HG03558 (cell line): Measurements from ENCODE around the gene MMP24.
"Not testable (repeated sequence)": the region's sequence is repeated elsewhere in the genome, so short reads cannot be mapped to it uniquely, and the experiment has no call there.

ENCODE experiments used
- ATAC-seq: cut with Tn5 transposase; IDR thresholded peaks from one replicate; pipeline ENCODE4 v1.9.1; 2021; ENCODE audit warnings: moderate number of reproducible peaks; ENCODE audit not compliant: unreplicated experiment; ENCODE audit errors: extremely low read depth

Gene MMP24

GRCh38 chr20:35252598-35252997, 26.1 kb downstream of the MMP24 start:
- not testable (repeated sequence) for ATAC-seq

GRCh38 chr20:35253010-35253409, 26.5 kb downstream of the MMP24 start:
- no peak for ATAC-seq

GRCh38 chr20:35254448-35254999, 28.0 kb downstream of the MMP24 start:
- no peak for ATAC-seq

DNA sequence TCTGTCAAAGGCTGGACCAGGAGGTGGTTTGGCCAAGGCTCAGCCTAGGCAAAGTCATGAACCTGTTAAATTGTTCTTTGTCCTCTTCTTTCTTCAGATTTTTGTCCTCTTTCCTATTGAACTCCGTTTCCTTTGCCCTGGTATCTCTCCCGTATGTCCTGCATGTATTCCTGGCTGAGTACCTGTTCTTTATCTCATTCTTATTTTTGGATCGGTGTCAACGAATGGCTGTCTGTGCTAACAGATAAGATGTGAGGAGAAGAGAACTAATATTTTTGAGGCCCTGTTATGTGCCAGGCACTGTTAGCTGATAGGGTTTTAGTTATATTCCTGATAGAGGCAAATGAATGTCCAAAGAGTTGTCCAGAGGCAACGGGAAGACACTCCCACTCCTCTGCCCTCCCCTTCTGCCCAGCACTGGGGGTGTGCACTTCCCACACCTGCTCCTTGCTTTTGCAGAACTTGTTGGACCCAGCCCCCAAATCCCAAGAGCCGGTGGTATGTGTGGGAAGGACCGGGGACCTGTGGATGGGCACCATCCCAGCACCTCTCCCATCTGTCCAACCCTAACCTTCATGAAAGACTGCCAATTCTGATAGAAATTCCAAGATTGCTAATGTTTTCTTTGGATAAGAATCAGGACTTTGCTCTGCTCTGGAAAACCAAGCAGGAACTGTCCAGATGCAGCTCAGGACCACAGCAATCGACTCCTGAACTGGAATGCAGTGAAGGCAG, 30.9 kb downstream of the MMP24 start:
- no peak for ATAC-seq

- ATAC-seq: no peak
Observed at GRCh38 chr20:35260426-35260825, 33.9 kb downstream of the MMP24 start.

GRCh38 chr20:35262321-35262720, 35.8 kb downstream of the MMP24 start:
- not testable (repeated sequence) for ATAC-seq

- not testable (repeated sequence) for ATAC-seq
Observed at GRCh38 chr20:35262731-35263531, 36.4 kb downstream of the MMP24 start.

DNA sequence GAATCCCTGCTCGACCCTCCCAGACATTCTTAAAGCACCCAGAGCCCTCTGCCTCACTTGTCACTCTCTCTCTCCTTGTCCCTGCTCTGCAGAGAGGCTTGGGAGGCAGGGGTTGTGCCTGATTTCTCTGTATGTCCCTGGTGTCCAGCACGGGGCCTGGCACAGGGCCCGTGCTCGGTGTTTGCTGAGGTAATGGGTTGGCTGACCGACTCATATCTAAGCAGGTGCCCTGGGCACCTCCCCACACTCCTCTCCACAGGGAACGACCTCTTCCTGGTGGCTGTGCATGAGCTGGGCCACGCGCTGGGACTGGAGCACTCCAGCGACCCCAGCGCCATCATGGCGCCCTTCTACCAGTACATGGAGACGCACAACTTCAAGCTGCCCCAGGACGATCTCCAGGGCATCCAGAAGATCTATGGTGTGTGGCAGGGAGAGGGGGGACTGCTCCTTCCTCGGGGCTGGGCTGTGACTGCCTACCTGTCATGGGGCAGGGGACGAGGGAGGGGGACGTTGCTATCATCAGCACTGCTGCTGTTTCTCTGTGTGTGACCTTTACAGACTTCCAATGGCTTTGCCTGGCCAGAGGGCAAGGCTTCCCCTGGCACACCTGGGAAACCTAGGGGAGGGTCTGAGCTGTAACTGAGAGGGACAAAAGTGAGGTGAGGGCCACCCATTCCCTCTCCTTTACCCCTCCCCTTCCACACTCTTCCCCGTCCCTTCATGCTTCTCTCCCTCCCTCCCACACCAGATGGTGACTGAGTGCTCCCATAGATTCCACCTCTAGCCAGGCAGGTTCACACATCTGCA, 37.2 kb downstream of the MMP24 start:
- no peak for ATAC-seq

GRCh38 chr20:35264755-35265154, 38.3 kb downstream of the MMP24 start:
- no peak for ATAC-seq

- ATAC-seq: no peak
Observed at GRCh38 chr20:35267092-35267491, 40.6 kb downstream of the MMP24 start.

- ATAC-seq: no peak
Observed at GRCh38 chr20:35269055-35269781, 42.7 kb downstream of the MMP24 start.

DNA sequence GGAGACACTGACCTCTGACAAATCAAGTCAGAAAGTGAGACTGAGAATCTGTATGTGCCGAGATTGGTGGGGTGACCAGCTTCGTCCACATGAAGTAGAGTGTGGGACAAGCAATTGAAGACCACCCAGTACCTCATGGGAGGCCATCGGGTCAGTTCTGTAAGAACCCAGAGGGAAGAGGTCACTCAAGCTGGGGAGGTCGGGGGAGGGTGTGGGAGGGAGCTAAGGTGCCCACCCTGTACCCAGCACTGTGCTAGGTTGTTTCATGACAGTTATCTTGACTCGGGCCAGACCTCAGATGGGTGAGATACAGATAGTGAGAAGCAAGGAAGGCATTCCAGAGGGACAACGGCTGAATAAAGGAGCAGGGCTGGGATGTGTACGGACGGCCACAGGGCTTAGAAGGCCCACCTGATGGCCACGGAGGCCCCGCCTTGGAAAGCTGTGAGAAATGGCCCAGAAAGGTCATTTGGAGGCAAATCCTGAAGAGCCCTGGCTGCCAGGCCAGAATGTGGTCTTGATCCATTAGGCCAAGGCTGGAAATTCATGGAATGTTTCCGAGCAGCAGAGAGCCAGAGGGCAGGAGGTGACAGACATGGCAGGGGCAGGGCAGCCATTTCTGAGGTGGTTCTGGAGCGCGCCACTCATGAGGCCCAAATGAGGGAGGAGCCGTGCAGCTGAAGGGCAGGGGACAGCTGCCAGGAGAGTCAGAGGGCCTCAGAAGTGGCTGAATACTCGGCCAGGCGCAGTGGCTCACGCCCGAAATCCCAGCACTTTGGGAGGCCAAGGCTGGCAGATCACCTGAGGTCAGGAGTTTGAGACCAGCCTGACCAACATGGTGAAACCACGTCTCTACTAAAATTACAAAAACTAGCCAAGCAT, 43.8 kb downstream of the MMP24 start:
- no peak for ATAC-seq

DNA sequence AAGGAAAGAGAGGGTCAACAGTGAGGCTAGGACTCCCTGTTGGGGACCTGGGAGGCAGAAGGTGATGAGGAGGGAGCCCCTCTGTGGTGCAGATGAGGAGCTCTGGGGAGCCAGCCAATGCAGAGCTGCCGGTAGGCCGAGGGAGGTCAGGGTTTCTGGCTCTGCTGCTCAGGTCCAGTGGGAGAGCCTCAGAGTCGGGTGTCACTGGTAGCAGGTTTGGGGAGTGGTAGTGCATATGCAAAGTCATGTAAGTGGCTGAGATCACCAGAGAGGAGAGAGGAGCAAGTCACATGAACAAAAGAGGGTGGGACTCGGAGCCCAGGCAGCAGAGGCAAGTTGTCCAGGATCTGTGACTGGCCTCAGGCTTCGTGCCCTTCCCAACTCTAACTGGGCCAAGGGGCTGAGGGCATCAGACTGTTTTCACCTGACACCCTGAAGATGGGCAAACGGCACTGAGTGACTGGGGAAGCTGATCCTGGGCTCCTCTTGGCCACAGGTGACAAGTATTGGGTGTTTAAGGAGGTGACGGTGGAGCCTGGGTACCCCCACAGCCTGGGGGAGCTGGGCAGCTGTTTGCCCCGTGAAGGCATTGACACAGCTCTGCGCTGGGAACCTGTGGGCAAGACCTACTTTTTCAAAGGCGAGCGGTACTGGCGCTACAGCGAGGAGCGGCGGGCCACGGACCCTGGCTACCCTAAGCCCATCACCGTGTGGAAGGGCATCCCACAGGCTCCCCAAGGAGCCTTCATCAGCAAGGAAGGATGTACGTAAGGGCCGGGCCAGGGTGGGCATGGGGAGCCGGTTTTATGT, 44.8 kb downstream of the MMP24 start:
- ATAC-seq: no peak

- no peak for ATAC-seq
Observed at GRCh38 chr20:35271904-35272303, 45.4 kb downstream of the MMP24 start.

DNA sequence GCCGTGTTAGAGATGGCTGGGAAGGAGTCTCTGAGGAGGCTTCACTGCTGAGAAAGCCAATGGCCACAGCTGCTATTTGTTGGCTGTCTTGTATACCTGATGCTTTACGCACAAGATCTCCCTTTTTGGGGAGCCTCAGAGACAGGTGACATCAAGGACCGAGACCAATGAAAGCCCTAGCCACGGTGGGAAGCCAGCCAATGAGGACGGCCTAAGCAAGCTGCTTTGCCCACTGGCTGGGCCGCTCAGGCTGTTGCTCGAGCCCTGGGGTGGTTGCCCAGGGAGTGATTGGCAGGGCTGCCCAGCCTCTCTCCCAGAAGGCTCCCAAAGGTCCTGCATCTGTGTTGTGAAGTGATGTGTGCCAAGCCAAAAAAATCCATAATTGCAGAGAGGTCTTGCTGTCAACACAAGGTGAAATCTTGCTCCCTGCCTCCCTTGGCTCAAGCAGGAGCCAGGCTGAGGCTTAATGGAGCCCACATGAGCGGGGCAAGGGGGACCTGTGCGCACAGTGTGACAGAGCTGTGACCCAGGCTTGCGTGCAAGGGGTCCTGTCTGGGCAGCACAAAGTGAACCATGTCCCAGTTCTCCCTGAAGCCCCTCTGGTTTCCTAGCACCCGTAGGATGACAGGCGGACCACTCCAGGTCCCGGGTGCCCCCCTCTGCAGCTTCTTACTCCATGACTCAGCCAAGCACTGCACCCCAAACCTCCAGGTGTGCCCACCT, 47.1 kb downstream of the MMP24 start:
- ATAC-seq: no peak

- ATAC-seq: no peak
Observed at GRCh38 chr20:35274172-35275092, 47.9 kb downstream of the MMP24 start.
